Measurements from ENCODE around the gene PHF23.

Gene PHF23

DNA sequence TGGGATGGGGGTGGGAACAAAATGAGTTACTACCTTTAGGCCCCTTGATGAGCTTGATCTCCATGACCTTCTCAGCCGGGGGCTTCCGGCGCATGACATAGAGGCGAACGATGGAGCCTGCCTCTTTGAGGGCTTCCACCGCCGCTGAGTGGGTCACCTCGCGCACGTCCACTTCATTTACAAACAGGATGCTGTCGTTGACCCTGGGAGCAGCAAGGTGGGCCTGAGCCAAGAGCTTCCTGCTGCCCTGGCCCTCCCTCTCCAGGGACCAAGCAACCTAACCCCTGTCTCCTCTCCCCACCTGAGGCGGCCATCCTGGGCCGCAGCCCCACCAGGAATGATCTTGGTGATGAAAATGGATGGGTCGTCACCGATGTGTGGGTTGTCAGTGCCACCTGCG lies 35.9 kb downstream of the PHF23 start:
- DNase-seq (ENCODE audit: low read depth): no peak

- no peak for DNase-seq (ENCODE audit: low read depth)
These were observed 42.4 kb downstream of the PHF23 start for GRCh38 chr17:7196651-7197401.

GRCh38 chr17:7195971-7196370 lies 43.3 kb downstream of the PHF23 start:
- DNase-seq (ENCODE audit: low read depth): no peak

GRCh38 chr17:7192271-7192937 lies 46.9 kb downstream of the PHF23 start:
- no peak for DNase-seq (ENCODE audit: low read depth)

DNA sequence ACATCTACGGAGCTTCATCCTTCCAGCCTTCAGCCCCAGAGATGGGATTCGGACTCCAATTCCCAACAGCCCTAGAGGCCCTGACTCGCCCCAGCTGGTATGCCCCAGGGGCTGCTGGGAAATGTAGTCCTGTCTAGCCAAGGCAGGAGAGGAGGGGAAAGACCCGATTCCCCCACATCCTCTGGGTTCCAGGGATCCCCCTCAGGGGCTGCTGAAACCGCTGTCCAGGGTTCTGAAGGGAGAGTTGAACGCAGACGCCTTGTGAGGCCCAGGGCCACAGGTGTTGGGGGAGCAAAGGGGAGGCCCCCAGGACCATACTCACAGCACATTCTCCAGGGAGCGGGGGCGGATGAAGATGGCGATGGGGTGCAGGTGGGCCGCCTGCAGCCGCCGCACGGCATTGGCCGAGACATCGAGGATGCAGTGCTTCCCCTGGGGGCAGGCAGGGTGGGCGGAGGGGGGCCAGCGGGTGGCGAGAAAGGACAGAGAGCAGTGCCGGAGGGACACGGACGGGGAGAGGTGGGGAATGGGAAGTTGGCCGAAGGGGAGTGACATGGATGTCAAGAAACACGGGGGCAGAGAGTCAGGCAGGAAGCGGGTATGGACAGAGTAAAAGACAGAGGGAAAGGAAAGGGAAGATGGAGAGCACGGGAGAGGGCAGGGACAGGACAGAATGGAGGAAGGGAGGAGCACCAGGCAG lies 47.5 kb downstream of the PHF23 start:
- DNase-seq (ENCODE audit: low read depth): no peak

- DNase-seq (ENCODE audit: low read depth): no peak
These were observed 48.2 kb downstream of the PHF23 start for GRCh38 chr17:7191069-7191468.

DNA sequence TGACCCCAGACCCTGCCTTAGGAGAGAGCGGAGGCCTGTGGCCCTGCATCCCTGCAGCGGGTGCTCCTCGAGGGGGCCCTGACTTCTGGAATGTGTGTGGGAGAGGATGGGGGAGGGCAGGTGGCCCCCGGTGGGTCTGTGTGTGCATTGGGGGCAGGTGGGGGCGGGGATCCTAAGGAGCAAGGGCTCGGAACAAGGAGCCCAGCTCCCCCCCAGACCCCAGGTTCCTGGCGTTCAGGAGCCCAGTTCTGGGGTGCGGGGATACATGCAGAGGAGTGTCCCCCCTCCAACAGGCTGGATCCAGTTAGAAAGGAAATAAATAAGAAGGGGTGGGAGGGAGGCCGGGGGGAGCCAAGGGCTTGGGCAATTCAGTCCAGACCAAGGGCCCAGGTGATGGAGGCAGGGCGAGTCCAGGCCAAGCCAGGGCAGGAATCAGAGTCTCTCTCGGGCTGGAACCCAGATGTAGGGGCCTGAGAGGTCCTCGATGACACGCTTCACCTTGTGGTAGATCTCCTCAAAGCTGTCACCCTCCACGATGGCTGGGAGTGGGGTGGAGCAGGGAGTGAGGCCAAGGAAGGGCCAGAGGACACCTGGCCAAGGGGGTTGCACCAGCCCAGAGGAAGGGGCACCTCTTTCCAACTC lies 48.9 kb downstream of the PHF23 start:
- no peak for DNase-seq (ENCODE audit: low read depth)

DNA sequence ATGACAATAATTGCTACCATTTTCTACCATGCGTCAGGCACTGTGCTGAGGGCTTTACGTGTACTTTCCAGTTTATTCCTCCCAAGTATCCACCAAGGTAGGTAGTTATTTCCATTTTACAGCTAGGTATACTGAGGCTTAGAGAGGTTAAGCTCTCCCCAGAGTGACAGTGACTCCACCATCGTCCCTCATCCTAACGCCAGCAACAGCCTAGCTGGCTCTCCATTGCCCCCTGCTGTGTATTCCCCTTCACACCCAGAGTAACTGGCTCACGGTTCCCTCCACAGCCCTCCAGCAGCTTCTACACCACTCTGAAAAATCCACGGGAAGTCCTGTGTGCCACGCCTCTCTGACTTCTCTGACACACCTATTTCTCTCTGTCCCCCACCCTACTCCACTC lies 53.0 kb downstream of the PHF23 start:
- DNase-seq (ENCODE audit: low read depth): no peak
